CD14-positive monocyte (primary cell): ENCODE measurements around the gene SMARCAD1. TPM values are rescaled to one million over a fixed set of nuclear protein-coding genes. Genes with fewer than 3 reads are reported as not detected.

ENCODE experiments used
- DNase-seq, 3 donors: peaks; one replicate each; pipeline ENCODE4 v3.0.0-alpha.2; 2011 to 2022
- H2AFZ ChIP-seq: 2 replicates; pipeline ENCODE4 v1.6.0; 2012; ENCODE audit warnings: mild to moderate bottlenecking, low read depth, low read length, inconsistent platforms; ENCODE audit not compliant: insufficient read depth, poor library complexity, severe bottlenecking
- H3K27ac ChIP-seq, 2 donors: 1 replicate in 1 of 2; 2 replicates in 1 of 2; pipeline ENCODE4 v1.5.1; 2012 to 2013; ENCODE audit warnings: low read length in 2 of 2, control low read depth in 1 of 2, inconsistent platforms in 1 of 2, low read depth in 1 of 2, mild to moderate bottlenecking in 1 of 2
- H3K27me3 ChIP-seq, 2 donors: one replicate each; pipeline versions ENCODE4 v1.6.0 to v1.6.1; 2011 to 2013; ENCODE audit warnings: low read length in 2 of 2; ENCODE audit not compliant: control insufficient read depth in 2 of 2, insufficient read depth in 2 of 2
- H3K36me3 ChIP-seq, 2 donors: replicated peaks in 1 of 2; 1 replicate in 1 of 2; 2 replicates in 1 of 2; pipeline versions ENCODE4 v1.5.1 to v1.6.1; 2012 to 2013; ENCODE audit warnings: low read length in 2 of 2, control low read depth in 1 of 2, inconsistent platforms in 1 of 2, mild to moderate bottlenecking in 1 of 2; ENCODE audit not compliant: insufficient read depth in 2 of 2, control insufficient read depth in 1 of 2
- H3K4me1 ChIP-seq, 2 donors: 1 replicate in 1 of 2; 2 replicates in 1 of 2; pipeline versions ENCODE4 v1.5.1 to v1.6.1; 2012 to 2013; ENCODE audit warnings: low read length in 2 of 2, control low read depth in 1 of 2, inconsistent platforms in 1 of 2, mild to moderate bottlenecking in 1 of 2, moderate library complexity in 1 of 2; ENCODE audit not compliant: insufficient read depth in 2 of 2, control insufficient read depth in 1 of 2
- H3K4me2 ChIP-seq: replicated peaks from 2 replicates; pipeline ENCODE3; 2012; ENCODE audit warnings: low read length, moderate library complexity, mild to moderate bottlenecking; ENCODE audit not compliant: poor library complexity, severe bottlenecking; ENCODE audit errors: extremely low read depth
- H3K4me3 ChIP-seq, 3 experiments: fragments of 200-600 bp in 1 of 3; sonication (generic) in 1 of 3; replicated peaks in 1 of 3; 1 replicate in 2 of 3; 2 replicates in 1 of 3; pipeline ENCODE4 v1.5.1; 2011 to 2013; ENCODE audit warnings: low read length in 3 of 3, mild to moderate bottlenecking in 3 of 3, control low read depth in 2 of 3, low read depth in 2 of 3, inconsistent platforms in 1 of 3, moderate library complexity in 1 of 3
- H3K79me2 ChIP-seq: 2 replicates; pipeline ENCODE4 v1.6.0; 2012; ENCODE audit warnings: mild to moderate bottlenecking, control low read depth, inconsistent platforms, low read length, moderate library complexity; ENCODE audit not compliant: insufficient read depth
- H3K9ac ChIP-seq: 2 replicates; pipeline ENCODE4 v1.6.0; 2017; ENCODE audit warnings: low read length, mild to moderate bottlenecking; ENCODE audit not compliant: insufficient read depth, poor library complexity, severe bottlenecking
- H3K9me3 ChIP-seq, 2 donors: replicated peaks in 1 of 2; 1 replicate in 1 of 2; 2 replicates in 1 of 2; pipeline versions ENCODE4 v1.5.1 to v1.6.1; 2012 to 2013; ENCODE audit warnings: low read length in 2 of 2, control low read depth in 1 of 2; ENCODE audit not compliant: control insufficient read depth in 1 of 2, insufficient read depth in 1 of 2
- H4K20me1 ChIP-seq: 2 replicates; pipeline ENCODE4 v1.6.0; 2012; ENCODE audit warnings: mild to moderate bottlenecking, low read length, control low read depth, moderate library complexity; ENCODE audit not compliant: insufficient read depth
- H3K27ac Mint-ChIP-seq, 7 donors: one replicate each; pipeline ENCODE4 v1.8.0; 2020; ENCODE audit warnings: mild to moderate bottlenecking in 7 of 7, mixed read lengths in 7 of 7, moderate library complexity in 6 of 7, inconsistent platforms in 2 of 7
- H3K27me3 Mint-ChIP-seq, 3 donors: one replicate each; pipeline ENCODE4 v1.8.0; 2021 to 2022; ENCODE audit warnings: low read depth in 3 of 3, mild to moderate bottlenecking in 3 of 3, mixed read lengths in 3 of 3, moderate library complexity in 3 of 3, inconsistent platforms in 1 of 3
- H3K36me3 Mint-ChIP-seq, 2 donors: one replicate each; pipeline ENCODE4 v1.8.0; 2020; ENCODE audit warnings: mixed read lengths in 2 of 2, inconsistent platforms in 1 of 2, mild to moderate bottlenecking in 1 of 2
- H3K4me1 Mint-ChIP-seq: one replicate; pipeline ENCODE4 v1.8.0; 2020; ENCODE audit warnings: mild to moderate bottlenecking, mixed read lengths
- H3K4me3 Mint-ChIP-seq, 2 donors: one replicate each; pipeline ENCODE4 v1.8.0; 2020; ENCODE audit warnings: mild to moderate bottlenecking in 2 of 2, mixed read lengths in 2 of 2, moderate library complexity in 1 of 2
- H3K9me3 Mint-ChIP-seq, 7 donors: one replicate each; pipeline ENCODE4 v1.8.0; 2020 to 2022; ENCODE audit warnings: mixed read lengths in 7 of 7, mild to moderate bottlenecking in 6 of 7, moderate library complexity in 6 of 7, inconsistent platforms in 2 of 7
- WGBS: methylation state at CpG from one replicate; pipeline ENCODE4 v1.1.5; 2013; ENCODE audit warnings: missing lambda C conversion rate; ENCODE audit not compliant: insufficient coverage; 5-methylcytosine and 5-hydroxymethylcytosine counted together
- intact Hi-C, 2 donors: fragments of 100-400 bp; cut with micrococcal nuclease; formaldehyde crosslinking; loops; one replicate each; pipeline versions ENCODE4 v1.15.0 to v1.15.1; 2023
- polyA plus RNA-seq, 3 donors: library from polyadenylated mRNA; depleted of rRNA in 1 of 3; unstranded in 2 of 3; stranded (reverse) in 1 of 3; fragments of 300-500 nt in 2 of 3; fragments of >200 nt in 1 of 3; fragmentation: Illumina TruSeq in 2 of 3; gene quantifications; 1 replicate in 2 of 3; 2 replicates in 1 of 3; pipeline ENCODE4 v1.2.3, GENCODE V29; 2012 to 2021
- TF ChIP-seq, protein P1 (sequence below): fragments of 200-600 bp; IDR thresholded peaks from one replicate; pipeline ENCODE4 v1.8.0; 2022; ENCODE audit warnings: antibody characterized with exemption, mild to moderate bottlenecking

SMARCAD1 gene
- polyA plus RNA-seq, 3 donors = 4.9 to 7.0 (median 6.6) TPM

DNA sequence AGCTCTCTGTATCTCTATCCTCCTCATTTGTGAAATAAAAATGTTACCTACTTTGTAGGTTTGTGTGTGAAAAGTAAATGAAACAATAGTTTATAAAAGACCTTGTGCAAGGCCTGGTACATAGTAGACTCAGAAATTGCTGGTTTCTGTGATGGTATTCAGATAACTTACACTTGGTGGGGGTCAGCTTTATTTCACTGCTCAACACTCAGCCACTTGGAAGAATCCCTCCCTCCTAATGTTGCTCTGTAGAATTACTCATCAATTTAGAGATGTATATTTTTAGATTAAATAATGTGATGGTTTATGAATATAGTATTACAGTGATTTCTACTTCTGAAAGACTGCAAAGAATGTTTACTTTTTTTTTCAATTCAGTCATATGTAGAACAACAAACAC is 32.7 kb downstream of the SMARCAD1 start:
- Histone ChIP-seq H3K9ac (no peak overlapping the region), H3K4me3 (no peak overlapping the region), H4K20me1 (no peaks in the 10 kb centered on the region), H2AFZ (no peak overlapping the region), H3K9me3 (no peaks in the 10 kb centered on the region), H3K79me2 (no peaks in the 10 kb centered on the region), H3K36me3 (peaks cover 65 to 99% of the 10 kb centered on the region in 2 donors), H3K27ac (no peak overlapping the region), H3K4me2 (no peak overlapping the region), H3K4me1 (no peaks in the 10 kb centered on the region), H3K27me3 (no peaks in the 10 kb centered on the region)
- H3K4me1 Mint-ChIP-seq = no peaks in the 10 kb centered on the region
- no peaks in the 10 kb centered on the region for H3K27me3 Mint-ChIP-seq
- DNase-seq = no peak
- no peak overlapping the region for H3K4me3 Mint-ChIP-seq
- no peak overlapping the region for H3K27ac Mint-ChIP-seq
- peaks cover 66 to 68% of the 10 kb centered on the region in 2 donors for H3K36me3 Mint-ChIP-seq
- H3K9me3 Mint-ChIP-seq = no peaks in the 10 kb centered on the region
- TF ChIP-seq, protein P1, sequence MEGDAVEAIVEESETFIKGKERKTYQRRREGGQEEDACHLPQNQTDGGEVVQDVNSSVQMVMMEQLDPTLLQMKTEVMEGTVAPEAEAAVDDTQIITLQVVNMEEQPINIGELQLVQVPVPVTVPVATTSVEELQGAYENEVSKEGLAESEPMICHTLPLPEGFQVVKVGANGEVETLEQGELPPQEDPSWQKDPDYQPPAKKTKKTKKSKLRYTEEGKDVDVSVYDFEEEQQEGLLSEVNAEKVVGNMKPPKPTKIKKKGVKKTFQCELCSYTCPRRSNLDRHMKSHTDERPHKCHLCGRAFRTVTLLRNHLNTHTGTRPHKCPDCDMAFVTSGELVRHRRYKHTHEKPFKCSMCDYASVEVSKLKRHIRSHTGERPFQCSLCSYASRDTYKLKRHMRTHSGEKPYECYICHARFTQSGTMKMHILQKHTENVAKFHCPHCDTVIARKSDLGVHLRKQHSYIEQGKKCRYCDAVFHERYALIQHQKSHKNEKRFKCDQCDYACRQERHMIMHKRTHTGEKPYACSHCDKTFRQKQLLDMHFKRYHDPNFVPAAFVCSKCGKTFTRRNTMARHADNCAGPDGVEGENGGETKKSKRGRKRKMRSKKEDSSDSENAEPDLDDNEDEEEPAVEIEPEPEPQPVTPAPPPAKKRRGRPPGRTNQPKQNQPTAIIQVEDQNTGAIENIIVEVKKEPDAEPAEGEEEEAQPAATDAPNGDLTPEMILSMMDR = no peak
- intact Hi-C loops = no loop called here

DNA sequence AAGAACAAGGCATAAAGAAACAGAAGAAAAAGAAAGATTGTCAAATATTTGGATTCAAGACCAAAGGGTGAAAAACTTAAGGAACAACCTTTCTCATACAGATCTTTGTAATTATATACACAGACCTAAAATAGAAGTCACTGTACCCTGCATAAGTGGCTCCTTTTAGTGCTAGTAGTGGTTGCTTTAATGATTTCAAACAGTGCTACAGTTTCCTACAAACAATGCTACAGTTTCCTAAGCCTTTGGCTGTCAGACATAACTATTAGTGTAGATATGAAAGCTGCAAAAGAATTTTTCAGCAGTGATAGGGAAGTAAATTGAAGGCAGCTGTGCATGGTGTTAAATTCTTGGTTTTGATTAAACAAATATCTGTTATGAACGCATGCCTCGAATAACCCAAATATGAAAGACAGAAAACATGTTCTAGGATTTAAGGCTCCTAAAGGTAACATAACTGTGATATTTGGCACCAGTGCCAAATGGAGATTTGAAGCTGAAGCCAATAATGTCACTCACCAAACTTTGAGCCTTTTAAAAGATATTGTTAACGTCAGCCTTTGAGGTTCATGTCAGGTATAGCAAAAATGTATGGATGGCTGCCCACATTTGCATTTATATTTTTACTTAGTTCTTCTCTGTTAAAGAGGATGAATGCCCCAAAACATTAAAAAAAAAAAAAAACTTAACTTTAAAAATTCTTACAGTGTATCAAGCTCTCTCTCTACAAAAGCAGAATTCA is 36.6 kb downstream of the SMARCAD1 start:
- H3K4me3 Mint-ChIP-seq = no peak overlapping the region
- Histone ChIP-seq H3K4me2 (no peak overlapping the region), H4K20me1 (no peaks in the 10 kb centered on the region), H3K27me3 (no peaks in the 10 kb centered on the region), H3K9me3 (no peaks in the 10 kb centered on the region), H3K79me2 (no peaks in the 10 kb centered on the region), H3K4me1 (no peaks in the 10 kb centered on the region), H3K4me3 (no peak overlapping the region), H3K36me3 (peaks cover 48 to 84% of the 10 kb centered on the region in 2 donors), H3K27ac (no peak overlapping the region), H3K9ac (no peak overlapping the region), H2AFZ (no peak overlapping the region)
- TF ChIP-seq, protein P1 = no peak
- intact Hi-C loops = no loop called here
- no peaks in the 10 kb centered on the region for H3K4me1 Mint-ChIP-seq
- no peaks in the 10 kb centered on the region for H3K27me3 Mint-ChIP-seq
- H3K9me3 Mint-ChIP-seq = no peaks in the 10 kb centered on the region
- H3K27ac Mint-ChIP-seq = no peak overlapping the region
- 100% methylated on average over 1 of the region's 3 CpGs for WGBS
- H3K36me3 Mint-ChIP-seq = peaks cover 64 to 69% of the 10 kb centered on the region in 2 donors
- DNase-seq = no peak
